ENCODE measurements around the gene LIMCH1.

DNA sequence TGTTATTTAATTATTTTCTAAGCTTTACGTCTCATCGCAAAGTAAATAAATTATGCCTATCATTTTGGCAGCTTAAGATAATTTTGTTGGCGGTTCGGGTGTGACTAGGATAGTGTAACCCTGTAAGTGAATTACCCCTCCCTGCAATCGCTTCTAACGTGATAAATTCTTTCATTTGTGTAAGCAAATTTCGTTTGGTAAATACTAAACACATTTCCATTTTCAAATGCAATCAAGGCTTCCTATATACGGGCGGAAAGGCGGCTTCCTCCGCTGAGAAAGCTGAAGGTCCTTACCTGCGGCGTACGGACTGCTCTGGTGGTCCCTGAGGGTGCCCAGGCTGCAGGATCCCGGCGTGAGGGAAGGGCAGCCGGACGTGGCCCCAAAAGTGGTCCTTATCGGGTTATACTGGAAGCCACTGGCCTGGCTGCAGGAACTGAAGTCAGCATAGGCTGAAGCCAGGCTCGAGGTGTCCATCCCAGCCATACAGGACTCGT is 210.2 kb downstream of the LIMCH1 start:
- TF ChIP-seq, protein P1, sequence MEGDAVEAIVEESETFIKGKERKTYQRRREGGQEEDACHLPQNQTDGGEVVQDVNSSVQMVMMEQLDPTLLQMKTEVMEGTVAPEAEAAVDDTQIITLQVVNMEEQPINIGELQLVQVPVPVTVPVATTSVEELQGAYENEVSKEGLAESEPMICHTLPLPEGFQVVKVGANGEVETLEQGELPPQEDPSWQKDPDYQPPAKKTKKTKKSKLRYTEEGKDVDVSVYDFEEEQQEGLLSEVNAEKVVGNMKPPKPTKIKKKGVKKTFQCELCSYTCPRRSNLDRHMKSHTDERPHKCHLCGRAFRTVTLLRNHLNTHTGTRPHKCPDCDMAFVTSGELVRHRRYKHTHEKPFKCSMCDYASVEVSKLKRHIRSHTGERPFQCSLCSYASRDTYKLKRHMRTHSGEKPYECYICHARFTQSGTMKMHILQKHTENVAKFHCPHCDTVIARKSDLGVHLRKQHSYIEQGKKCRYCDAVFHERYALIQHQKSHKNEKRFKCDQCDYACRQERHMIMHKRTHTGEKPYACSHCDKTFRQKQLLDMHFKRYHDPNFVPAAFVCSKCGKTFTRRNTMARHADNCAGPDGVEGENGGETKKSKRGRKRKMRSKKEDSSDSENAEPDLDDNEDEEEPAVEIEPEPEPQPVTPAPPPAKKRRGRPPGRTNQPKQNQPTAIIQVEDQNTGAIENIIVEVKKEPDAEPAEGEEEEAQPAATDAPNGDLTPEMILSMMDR (conservative IDR thresholded peaks at IDR 0.05; ENCODE audit: low read depth, low read length), result no peak
- no peak for TF ChIP-seq EZH2 (IDR thresholded peaks at IDR 0.05; ENCODE audit: low read length, unreplicated experiment)
- no peak for TF ChIP-seq EZH2phosphoT487 (IDR thresholded peaks at IDR 0.05; ENCODE audit: borderline replicate concordance, low read length)

Measured in PC-3 (cell line).